ENCODE data around the gene MAPRE3. TPM values are rescaled to one million over a fixed set of nuclear protein-coding genes. Genes with fewer than 3 reads are reported as not detected.

The MAPRE3 gene
- polyA plus RNA-seq, 6 donors from 2014 or later = 1.2 to 4.2 (median 1.4) TPM

- Mint-ChIP-seq H3K4me3 (no peak overlapping the region), H3K27me3 (peaks cover 9 to 36% (median 33%) of the 10 kb centered on the region in 3 donors), H3K9me3 (no peaks in the 10 kb centered on the region), H3K4me1 (peaks cover 0 to 4% (median 0%) of the 10 kb centered on the region in 3 donors), H3K36me3 (no peaks in the 10 kb centered on the region), H3K27ac (peak overlapping the region in 2 of 6 donors; percentile 41 to 60)
- ATAC-seq (ENCODE audit: low read depth in 2 of 2) = no peak
- DNase-seq = no peak
Measured at GRCh38 chr2:27000228-27000627, 29.8 kb downstream of the MAPRE3 start.

DNA sequence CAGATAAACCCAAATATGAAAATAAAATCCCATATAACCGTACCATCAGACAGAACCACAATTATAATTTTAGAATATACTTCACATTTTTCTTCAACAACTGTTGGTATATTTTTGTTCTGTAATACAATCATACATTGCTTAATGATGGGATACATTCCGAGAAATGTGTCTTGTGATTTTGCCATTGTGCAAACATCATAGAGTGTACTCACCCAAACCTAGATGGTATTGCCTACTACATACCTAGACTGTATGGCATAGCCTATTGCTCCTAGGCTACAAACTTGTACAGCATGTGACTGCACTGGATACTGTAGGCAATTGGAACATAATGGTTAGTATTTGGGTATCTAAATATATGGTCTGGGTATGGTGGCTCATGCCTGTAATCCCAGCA, 30.6 kb downstream of the MAPRE3 start:
- Mint-ChIP-seq H3K36me3 (no peaks in the 10 kb centered on the region), H3K27ac (no peak overlapping the region), H3K9me3 (no peaks in the 10 kb centered on the region), H3K4me3 (no peak overlapping the region), H3K4me1 (peaks cover 0 to 4% (median 0%) of the 10 kb centered on the region in 3 donors), H3K27me3 (peaks cover 9 to 38% (median 34%) of the 10 kb centered on the region in 3 donors)
- DNase-seq = no peak
- no peak for ATAC-seq (ENCODE audit: low read depth in 2 of 2)

DNA sequence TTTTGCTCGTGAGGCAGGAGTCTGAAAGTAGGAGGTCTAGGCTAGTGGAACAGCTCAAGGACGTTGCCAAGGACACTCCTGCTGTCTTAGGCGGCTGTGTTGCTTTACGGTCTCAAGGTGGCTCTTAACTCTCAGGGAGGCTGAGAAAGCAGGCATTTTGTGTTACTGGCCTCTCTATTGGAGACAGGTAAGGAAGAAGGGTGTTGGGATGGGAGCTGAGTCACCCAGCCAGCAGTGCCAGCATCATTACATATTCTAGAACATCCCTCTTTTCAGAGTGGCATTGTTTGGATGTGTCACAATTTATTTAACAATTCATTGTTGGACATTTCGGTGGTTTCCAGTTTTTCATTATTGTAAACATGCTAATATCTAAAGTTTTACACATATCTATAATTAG, 31.5 kb downstream of the MAPRE3 start:
- Mint-ChIP-seq H3K36me3 (no peaks in the 10 kb centered on the region), H3K27ac (peak overlapping the region in 1 of 6 donors; percentile 68), H3K4me3 (no peak overlapping the region), H3K27me3 (peaks cover 9 to 39% (median 38%) of the 10 kb centered on the region in 3 donors), H3K9me3 (no peaks in the 10 kb centered on the region), H3K4me1 (peaks cover 0 to 4% (median 0%) of the 10 kb centered on the region in 3 donors)
- DNase-seq (no peak), ATAC-seq (ENCODE audit: low read depth in 2 of 2) (no peak)

- no peak overlapping the region for H3K4me3 Mint-ChIP-seq
- H3K9me3 Mint-ChIP-seq = no peaks in the 10 kb centered on the region
- no peaks in the 10 kb centered on the region for H3K36me3 Mint-ChIP-seq
- peaks cover 0 to 4% (median 0%) of the 10 kb centered on the region in 3 donors for H3K4me1 Mint-ChIP-seq
- no peak overlapping the region for H3K27ac Mint-ChIP-seq
- DNase-seq = no peak
- peaks cover 9 to 38% (median 33%) of the 10 kb centered on the region in 3 donors for H3K27me3 Mint-ChIP-seq
- no peak for ATAC-seq (ENCODE audit: low read depth in 2 of 2)
Measured at GRCh38 chr2:27003007-27003406, 32.6 kb downstream of the MAPRE3 start.

GRCh38 chr2:27003857-27004256, 33.4 kb downstream of the MAPRE3 start:
- Mint-ChIP-seq H3K9me3 (no peaks in the 10 kb centered on the region), H3K27me3 (peaks cover 9 to 35% (median 30%) of the 10 kb centered on the region in 3 donors), H3K27ac (no peak overlapping the region), H3K36me3 (no peaks in the 10 kb centered on the region), H3K4me3 (no peak overlapping the region), H3K4me1 (peaks cover 0 to 4% (median 0%) of the 10 kb centered on the region in 3 donors)
- no peak for ATAC-seq (ENCODE audit: low read depth in 2 of 2)
- no peak for DNase-seq

GRCh38 chr2:27006602-27007415, 36.4 kb downstream of the MAPRE3 start:
- DNase-seq (no peak), ATAC-seq (ENCODE audit: low read depth in 2 of 2) (no peak)
- no peaks in the 10 kb centered on the region for H3K36me3 Mint-ChIP-seq
- H3K27me3 Mint-ChIP-seq = peaks cover 4 to 30% (median 24%) of the 10 kb centered on the region in 3 donors
- no peak overlapping the region for H3K4me3 Mint-ChIP-seq
- peak overlapping the region in 1 of 6 donors; percentile 27 for H3K27ac Mint-ChIP-seq
- no peaks in the 10 kb centered on the region for H3K4me1 Mint-ChIP-seq
- H3K9me3 Mint-ChIP-seq = no peaks in the 10 kb centered on the region

DNA sequence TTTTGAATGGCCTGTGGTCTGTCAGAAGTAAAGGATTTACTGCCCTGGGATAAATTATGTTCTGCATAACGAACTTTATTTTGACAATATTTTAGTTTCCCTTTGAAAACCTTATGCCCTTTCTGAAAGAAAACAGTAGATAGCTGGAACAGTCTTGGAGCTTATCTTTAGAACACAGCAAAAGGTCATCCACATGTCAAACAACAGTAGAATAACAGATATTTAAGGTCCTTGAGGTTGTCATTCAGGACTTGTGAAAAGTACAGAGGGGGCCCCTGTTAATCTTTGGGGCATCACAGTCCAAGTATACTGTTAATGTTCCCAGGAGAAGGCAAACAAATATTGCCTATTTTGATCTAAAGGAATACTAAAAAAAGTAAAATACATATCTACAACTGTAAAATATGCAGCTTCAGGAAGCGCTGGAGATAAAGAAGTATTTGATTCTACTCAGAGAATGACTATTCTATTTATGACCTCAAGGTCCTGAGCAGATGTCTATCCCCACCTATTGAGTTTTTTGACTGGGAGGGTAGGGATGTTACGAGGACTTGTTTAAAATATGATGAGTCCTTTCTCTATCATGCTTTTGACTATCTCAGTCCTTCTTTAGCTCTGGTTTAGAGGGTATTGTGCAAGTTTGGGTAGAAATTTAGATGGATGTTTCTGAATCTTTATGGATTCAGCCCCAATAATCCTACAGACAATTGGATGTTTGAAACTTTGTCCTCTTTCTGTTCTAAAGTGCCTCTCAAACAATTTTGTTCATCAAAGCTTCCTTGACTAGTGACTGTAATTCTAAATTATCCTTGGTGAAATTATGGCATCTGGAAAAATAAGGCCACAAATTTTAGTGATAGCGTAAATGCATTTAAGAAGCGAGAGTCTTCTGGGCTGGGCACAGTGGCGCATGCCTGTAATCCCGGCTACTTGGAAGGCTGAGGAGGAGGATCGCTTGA, 37.3 kb downstream of the MAPRE3 start:
- no peak overlapping the region for H3K4me3 Mint-ChIP-seq
- H3K27ac Mint-ChIP-seq = no peak overlapping the region
- H3K36me3 Mint-ChIP-seq = no peaks in the 10 kb centered on the region
- DNase-seq (no peak), ATAC-seq (ENCODE audit: low read depth in 2 of 2) (no peak)
- H3K27me3 Mint-ChIP-seq = peaks cover 8 to 36% (median 24%) of the 10 kb centered on the region in 3 donors
- H3K4me1 Mint-ChIP-seq = no peaks in the 10 kb centered on the region
- no peaks in the 10 kb centered on the region for H3K9me3 Mint-ChIP-seq

GRCh38 chr2:27008678-27009077, 38.2 kb downstream of the MAPRE3 start:
- DNase-seq = no peak
- no peaks in the 10 kb centered on the region for H3K36me3 Mint-ChIP-seq
- ATAC-seq (ENCODE audit: low read depth in 2 of 2) = no peak
- peaks cover 5 to 35% (median 20%) of the 10 kb centered on the region in 3 donors for H3K27me3 Mint-ChIP-seq
- H3K27ac Mint-ChIP-seq = no peak overlapping the region
- H3K9me3 Mint-ChIP-seq = no peaks in the 10 kb centered on the region
- no peaks in the 10 kb centered on the region for H3K4me1 Mint-ChIP-seq
- no peak overlapping the region for H3K4me3 Mint-ChIP-seq

GRCh38 chr2:27009083-27009482, 38.6 kb downstream of the MAPRE3 start:
- no peak overlapping the region for H3K27ac Mint-ChIP-seq
- no peak for DNase-seq
- no peak overlapping the region for H3K4me3 Mint-ChIP-seq
- H3K4me1 Mint-ChIP-seq = no peaks in the 10 kb centered on the region
- no peaks in the 10 kb centered on the region for H3K9me3 Mint-ChIP-seq
- no peaks in the 10 kb centered on the region for H3K36me3 Mint-ChIP-seq
- H3K27me3 Mint-ChIP-seq = peaks cover 5 to 31% (median 16%) of the 10 kb centered on the region in 3 donors
- ATAC-seq (ENCODE audit: low read depth in 2 of 2) = no peak

DNA sequence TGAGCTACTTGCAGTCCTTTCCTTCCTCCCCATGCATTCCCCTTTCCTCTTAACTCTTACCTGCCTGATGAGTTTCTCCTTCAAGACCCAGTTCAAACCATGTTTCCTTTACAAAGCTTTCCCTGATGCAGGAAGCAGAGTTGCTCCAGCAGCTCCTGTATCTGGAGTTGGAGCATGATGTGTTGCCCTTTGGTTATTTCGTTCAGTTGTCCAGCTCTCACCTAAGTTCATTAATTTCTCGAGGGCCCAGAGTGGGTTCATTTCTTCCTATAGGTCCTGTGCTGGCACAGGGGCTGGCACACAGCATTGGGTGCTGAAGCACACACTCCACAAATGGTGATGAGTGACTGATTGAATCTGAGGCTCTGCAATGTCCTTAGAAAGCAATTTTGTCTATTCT, 39.3 kb downstream of the MAPRE3 start:
- Mint-ChIP-seq H3K27ac (peak overlapping the region in 1 of 6 donors; percentile 18), H3K4me3 (no peak overlapping the region), H3K27me3 (peaks cover 5 to 26% (median 16%) of the 10 kb centered on the region in 3 donors), H3K36me3 (no peaks in the 10 kb centered on the region), H3K9me3 (no peaks in the 10 kb centered on the region), H3K4me1 (no peaks in the 10 kb centered on the region)
- ATAC-seq (ENCODE audit: low read depth in 2 of 2) (no peak), DNase-seq (no peak)

GRCh38 chr2:27010139-27010538, 39.7 kb downstream of the MAPRE3 start:
- DNase-seq (no peak), ATAC-seq (ENCODE audit: low read depth in 2 of 2) (no peak)
- H3K9me3 Mint-ChIP-seq = no peaks in the 10 kb centered on the region
- no peak overlapping the region for H3K4me3 Mint-ChIP-seq
- H3K27me3 Mint-ChIP-seq = peaks cover 5 to 24% (median 13%) of the 10 kb centered on the region in 3 donors
- peak overlapping the region in 1 of 6 donors; percentile 10 for H3K27ac Mint-ChIP-seq
- no peaks in the 10 kb centered on the region for H3K4me1 Mint-ChIP-seq
- H3K36me3 Mint-ChIP-seq = no peaks in the 10 kb centered on the region

DNA sequence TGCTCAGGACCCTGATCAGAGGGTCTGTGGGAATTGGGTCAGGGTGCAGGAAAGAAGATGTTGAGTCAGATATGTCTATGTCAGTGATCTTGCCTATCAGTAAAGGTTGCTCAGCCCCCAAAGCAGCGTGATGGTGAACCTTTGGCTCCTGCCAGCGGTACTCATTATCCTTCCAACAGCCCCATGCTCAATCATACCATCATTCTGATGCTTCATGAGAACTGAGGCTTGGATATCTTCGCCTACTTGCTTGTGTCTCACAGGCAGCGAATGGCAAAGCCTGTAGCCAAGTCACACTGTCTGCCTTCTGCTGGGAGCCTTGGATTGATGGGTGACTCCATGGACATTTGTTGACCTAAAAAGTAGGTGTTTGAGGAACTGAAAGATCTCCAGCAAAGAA, 43.3 kb downstream of the MAPRE3 start:
- H3K9me3 Mint-ChIP-seq = no peaks in the 10 kb centered on the region
- ATAC-seq (ENCODE audit: low read depth in 2 of 2) = no peak
- no peak overlapping the region for H3K27ac Mint-ChIP-seq
- DNase-seq = no peak
- no peak overlapping the region for H3K4me3 Mint-ChIP-seq
- H3K4me1 Mint-ChIP-seq = no peaks in the 10 kb centered on the region
- H3K27me3 Mint-ChIP-seq = peaks cover 5 to 14% (median 7%) of the 10 kb centered on the region in 3 donors
- no peaks in the 10 kb centered on the region for H3K36me3 Mint-ChIP-seq

DNA sequence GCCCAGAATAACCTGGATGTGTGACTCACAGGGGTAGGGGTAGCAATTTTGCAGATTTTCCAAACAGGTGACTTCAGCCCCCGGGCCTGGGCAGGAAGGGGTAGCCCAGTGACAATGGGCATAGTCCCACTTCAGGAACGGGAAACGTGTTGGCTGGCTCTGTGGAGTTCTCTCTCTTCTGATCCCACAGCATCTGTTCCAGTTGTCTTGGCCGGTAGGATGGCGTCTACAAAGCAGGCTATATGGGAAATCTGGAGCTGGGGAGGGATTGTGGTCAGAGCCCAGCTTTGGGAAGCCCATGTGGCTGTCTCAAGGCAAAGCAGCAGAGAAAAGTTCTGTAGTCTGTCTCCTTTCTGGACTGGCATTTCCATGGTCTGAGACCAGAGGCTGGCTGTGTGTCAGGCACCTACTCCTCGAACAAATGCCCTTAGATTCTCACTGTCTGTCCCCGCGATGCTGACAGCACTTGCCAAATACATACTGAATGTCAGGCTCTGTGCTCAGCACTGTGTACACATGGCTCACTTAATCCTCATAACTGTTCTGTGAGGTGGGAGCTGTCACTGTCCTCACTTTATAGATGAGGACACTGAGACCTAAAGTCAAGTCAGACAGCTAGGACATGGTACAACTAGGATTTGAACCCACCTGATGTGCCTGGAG, 44.5 kb downstream of the MAPRE3 start:
- Mint-ChIP-seq H3K9me3 (no peaks in the 10 kb centered on the region), H3K36me3 (no peaks in the 10 kb centered on the region), H3K27ac (peak overlapping the region in 1 of 6 donors; percentile 15), H3K4me3 (peak overlapping the region in 1 of 8 donors; percentile 47), H3K27me3 (peaks cover under 1 to 11% (median 5%) of the 10 kb centered on the region in 3 donors), H3K4me1 (no peaks in the 10 kb centered on the region)
- ATAC-seq (ENCODE audit: low read depth in 2 of 2) (no peak), DNase-seq (no peak)
